HCT116 (cell line): ENCODE results near the gene CADPS.

Experiments used
- CEBPB ChIP-seq: IDR thresholded peaks from 2 replicates; pipeline ENCODE4 v1.6.1; 2012; ENCODE audit warnings: low read depth
- EGR1 ChIP-seq: IDR thresholded peaks from 2 replicates; pipeline ENCODE4 v1.6.1; 2012; ENCODE audit warnings: low read depth
- POLR2A ChIP-seq: IDR thresholded peaks from 2 replicates; pipeline ENCODE4 v1.7.0; 2011; ENCODE audit warnings: borderline replicate concordance; ENCODE audit not compliant: insufficient read depth, insufficient read length; ENCODE audit errors: extremely low read depth
- ZFX ChIP-seq: fragments of 450-650 bp; IDR thresholded peaks from 2 replicates; pipeline ENCODE4 v1.6.1; 2017
- TF ChIP-seq, protein P1 (sequence below), 3 experiments: fragments of 200-600 bp in 1 of 3; sonication (generic) in 1 of 3; IDR thresholded peaks in 2 of 3; conservative IDR thresholded peaks in 1 of 3; 2 replicates each; pipeline ENCODE4 v1.5.1; 2012 to 2017; ENCODE audit warnings: low read depth in 2 of 3, low read length in 2 of 3, antibody characterized with exemption in 1 of 3, borderline replicate concordance in 1 of 3, control low read depth in 1 of 3, mild to moderate bottlenecking in 1 of 3, mixed read lengths in 1 of 3, mixed run types in 1 of 3, moderate library complexity in 1 of 3; ENCODE audit not compliant: insufficient read depth in 1 of 3
- TF ChIP-seq, protein P2 (sequence below): IDR thresholded peaks from 2 replicates; pipeline ENCODE4 v1.6.1; 2012; ENCODE audit warnings: low read depth
- TF ChIP-seq, protein P3 (sequence below): IDR thresholded peaks from 2 replicates; pipeline ENCODE4 v1.6.1; 2012
- TF ChIP-seq, protein P4 (sequence below): IDR thresholded peaks from 2 replicates; pipeline ENCODE4 v1.6.1; 2012

DNA sequence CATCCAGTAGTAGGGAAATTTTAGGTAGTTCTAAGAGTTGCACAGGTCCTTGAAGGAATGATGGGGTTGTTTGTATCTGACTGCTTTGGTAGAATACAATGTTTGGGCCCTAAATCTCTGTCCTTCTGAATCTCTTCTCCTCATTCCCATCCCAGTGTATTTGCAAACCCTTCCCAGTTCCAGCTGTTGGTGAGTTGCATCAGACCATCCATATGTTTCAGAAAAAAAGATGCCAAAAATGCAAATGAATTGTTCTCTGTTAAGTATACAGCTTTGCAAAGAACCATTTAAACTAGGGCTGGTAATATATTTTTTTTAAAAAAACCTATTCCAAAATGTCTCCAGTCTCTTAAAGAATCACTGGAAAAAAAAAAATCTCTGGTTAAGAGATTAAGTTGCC, 251.0 kb downstream of the CADPS start:
- TF ChIP-seq, protein P1, sequence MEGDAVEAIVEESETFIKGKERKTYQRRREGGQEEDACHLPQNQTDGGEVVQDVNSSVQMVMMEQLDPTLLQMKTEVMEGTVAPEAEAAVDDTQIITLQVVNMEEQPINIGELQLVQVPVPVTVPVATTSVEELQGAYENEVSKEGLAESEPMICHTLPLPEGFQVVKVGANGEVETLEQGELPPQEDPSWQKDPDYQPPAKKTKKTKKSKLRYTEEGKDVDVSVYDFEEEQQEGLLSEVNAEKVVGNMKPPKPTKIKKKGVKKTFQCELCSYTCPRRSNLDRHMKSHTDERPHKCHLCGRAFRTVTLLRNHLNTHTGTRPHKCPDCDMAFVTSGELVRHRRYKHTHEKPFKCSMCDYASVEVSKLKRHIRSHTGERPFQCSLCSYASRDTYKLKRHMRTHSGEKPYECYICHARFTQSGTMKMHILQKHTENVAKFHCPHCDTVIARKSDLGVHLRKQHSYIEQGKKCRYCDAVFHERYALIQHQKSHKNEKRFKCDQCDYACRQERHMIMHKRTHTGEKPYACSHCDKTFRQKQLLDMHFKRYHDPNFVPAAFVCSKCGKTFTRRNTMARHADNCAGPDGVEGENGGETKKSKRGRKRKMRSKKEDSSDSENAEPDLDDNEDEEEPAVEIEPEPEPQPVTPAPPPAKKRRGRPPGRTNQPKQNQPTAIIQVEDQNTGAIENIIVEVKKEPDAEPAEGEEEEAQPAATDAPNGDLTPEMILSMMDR (IDR thresholded peaks at IDR 0.05 in 2 of 3, conservative IDR thresholded peaks at IDR 0.05 in 1 of 3; ENCODE audit: borderline replicate concordance in 1 of 3, insufficient read depth in 1 of 3, low read depth in 2 of 3, low read length in 2 of 3) = no peak
- TF ChIP-seq, protein P2, sequence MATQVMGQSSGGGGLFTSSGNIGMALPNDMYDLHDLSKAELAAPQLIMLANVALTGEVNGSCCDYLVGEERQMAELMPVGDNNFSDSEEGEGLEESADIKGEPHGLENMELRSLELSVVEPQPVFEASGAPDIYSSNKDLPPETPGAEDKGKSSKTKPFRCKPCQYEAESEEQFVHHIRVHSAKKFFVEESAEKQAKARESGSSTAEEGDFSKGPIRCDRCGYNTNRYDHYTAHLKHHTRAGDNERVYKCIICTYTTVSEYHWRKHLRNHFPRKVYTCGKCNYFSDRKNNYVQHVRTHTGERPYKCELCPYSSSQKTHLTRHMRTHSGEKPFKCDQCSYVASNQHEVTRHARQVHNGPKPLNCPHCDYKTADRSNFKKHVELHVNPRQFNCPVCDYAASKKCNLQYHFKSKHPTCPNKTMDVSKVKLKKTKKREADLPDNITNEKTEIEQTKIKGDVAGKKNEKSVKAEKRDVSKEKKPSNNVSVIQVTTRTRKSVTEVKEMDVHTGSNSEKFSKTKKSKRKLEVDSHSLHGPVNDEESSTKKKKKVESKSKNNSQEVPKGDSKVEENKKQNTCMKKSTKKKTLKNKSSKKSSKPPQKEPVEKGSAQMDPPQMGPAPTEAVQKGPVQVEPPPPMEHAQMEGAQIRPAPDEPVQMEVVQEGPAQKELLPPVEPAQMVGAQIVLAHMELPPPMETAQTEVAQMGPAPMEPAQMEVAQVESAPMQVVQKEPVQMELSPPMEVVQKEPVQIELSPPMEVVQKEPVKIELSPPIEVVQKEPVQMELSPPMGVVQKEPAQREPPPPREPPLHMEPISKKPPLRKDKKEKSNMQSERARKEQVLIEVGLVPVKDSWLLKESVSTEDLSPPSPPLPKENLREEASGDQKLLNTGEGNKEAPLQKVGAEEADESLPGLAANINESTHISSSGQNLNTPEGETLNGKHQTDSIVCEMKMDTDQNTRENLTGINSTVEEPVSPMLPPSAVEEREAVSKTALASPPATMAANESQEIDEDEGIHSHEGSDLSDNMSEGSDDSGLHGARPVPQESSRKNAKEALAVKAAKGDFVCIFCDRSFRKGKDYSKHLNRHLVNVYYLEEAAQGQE = no peak
- TF ChIP-seq POLR2A = no peak
- TF ChIP-seq, protein P3, sequence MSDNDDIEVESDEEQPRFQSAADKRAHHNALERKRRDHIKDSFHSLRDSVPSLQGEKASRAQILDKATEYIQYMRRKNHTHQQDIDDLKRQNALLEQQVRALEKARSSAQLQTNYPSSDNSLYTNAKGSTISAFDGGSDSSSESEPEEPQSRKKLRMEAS = no peak
- no peak for TF ChIP-seq EGR1
- no peak for TF ChIP-seq CEBPB
- TF ChIP-seq ZFX = no peak
- TF ChIP-seq, protein P4, sequence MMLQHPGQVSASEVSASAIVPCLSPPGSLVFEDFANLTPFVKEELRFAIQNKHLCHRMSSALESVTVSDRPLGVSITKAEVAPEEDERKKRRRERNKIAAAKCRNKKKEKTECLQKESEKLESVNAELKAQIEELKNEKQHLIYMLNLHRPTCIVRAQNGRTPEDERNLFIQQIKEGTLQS = no peak
